ENCODE data around the gene PLN.

PLN gene

GRCh38 chr6:118542184-118542952 is 5.7 kb upstream of the PLN start:
- no peak for DNase-seq

- no peak for DNase-seq
Observed at GRCh38 chr6:118544105-118544504, 4.0 kb upstream of the PLN start.

GRCh38 chr6:118546164-118546879 is 1.8 kb upstream of the PLN start:
- DNase-seq = no peak

- DNase-seq = no peak
Observed at GRCh38 chr6:118546880-118547218, 1.2 kb upstream of the PLN start.

- no peak for DNase-seq
Observed at GRCh38 chr6:118548613-118549012, 517 bp downstream of the PLN start.

- DNase-seq = no peak
Observed at GRCh38 chr6:118551063-118552053, 3.3 kb downstream of the PLN start.

- no peak for DNase-seq
Observed at GRCh38 chr6:118553132-118553531, 5.0 kb downstream of the PLN start.

- no peak for DNase-seq
Observed at GRCh38 chr6:118554698-118555097, 6.6 kb downstream of the PLN start.

- DNase-seq = no peak
Observed at GRCh38 chr6:118558464-118559217, 10.5 kb downstream of the PLN start.

GRCh38 chr6:118559659-118560058 is 11.6 kb downstream of the PLN start:
- DNase-seq = no peak

GRCh38 chr6:118562248-118562647 is 14.2 kb downstream of the PLN start:
- DNase-seq = no peak

GRCh38 chr6:118562959-118563358 is 14.9 kb downstream of the PLN start:
- DNase-seq = no peak

GRCh38 chr6:118565311-118565960 is 17.3 kb downstream of the PLN start:
- no peak for DNase-seq

- DNase-seq = no peak
Observed at GRCh38 chr6:118567974-118568373, 19.9 kb downstream of the PLN start.

GRCh38 chr6:118569498-118569897 is 21.4 kb downstream of the PLN start:
- no peak for DNase-seq

- DNase-seq = no peak
Observed at GRCh38 chr6:118571121-118571520, 23.0 kb downstream of the PLN start.

- DNase-seq = no peak
Observed at GRCh38 chr6:118574051-118574865, 26.2 kb downstream of the PLN start.

- no peak for DNase-seq
Observed at GRCh38 chr6:118577972-118578371, 29.9 kb downstream of the PLN start.

GRCh38 chr6:118578617-118579016 is 30.5 kb downstream of the PLN start:
- DNase-seq = no peak

GRCh38 chr6:118579786-118580185 is 31.7 kb downstream of the PLN start:
- no peak for DNase-seq
